Esophagus squamous epithelium (tissue), 5 donors: ENCODE measurements around the gene TAS1R1. TPM values are rescaled to one million over a fixed set of nuclear protein-coding genes. Genes with fewer than 3 reads are reported as not detected.
A peak's percentile ranks its signal among the peaks of the same experiment; 100 is the strongest.

Experiments used
- DNase-seq: peaks from one replicate; lab custom pipeline; 2025; lab: John Stamatoyannopoulos, UW
- H3K27ac ChIP-seq, 4 donors: fragments of 200-600 bp; sonication (generic); one replicate each; pipeline ENCODE4 v1.5.1; 2016 to 2019; ENCODE audit warnings: mild to moderate bottlenecking in 1 of 4
- H3K27me3 ChIP-seq, 4 donors: fragments of 200-600 bp; sonication (generic); 1 replicate in 3 of 4; 2 replicates in 1 of 4; pipeline versions ENCODE4 v1.5.1 to v1.6.0; 2017 to 2021; ENCODE audit warnings: antibody characterized with exemption in 1 of 4
- H3K36me3 ChIP-seq, 3 donors: fragments of 200-600 bp; sonication (generic); one replicate each; pipeline ENCODE4 v1.5.1; 2016 to 2019
- H3K4me1 ChIP-seq, 3 donors: fragments of 200-600 bp; sonication (generic); one replicate each; pipeline ENCODE4 v1.5.1; 2017 to 2019
- H3K4me3 ChIP-seq, 4 donors: fragments of 200-600 bp; sonication (generic); 1 replicate in 3 of 4; 2 replicates in 1 of 4; pipeline ENCODE4 v1.5.1; 2016 to 2019; ENCODE audit warnings: mild to moderate bottlenecking in 2 of 4, moderate library complexity in 1 of 4
- H3K9me3 ChIP-seq, 3 donors: fragments of 200-600 bp; sonication (generic); one replicate each; pipeline ENCODE4 v1.5.1; 2016 to 2019
- CTCF ChIP-seq, 6 experiments: fragments of 450-650 bp in 4 of 6; fragments of 200-600 bp in 2 of 6; sonication (generic) in 2 of 6; IDR thresholded peaks; one replicate each; pipeline ENCODE4 v1.5.1; 2016 to 2019; ENCODE audit warnings: antibody characterized with exemption in 6 of 6, mild to moderate bottlenecking in 4 of 6, moderate library complexity in 4 of 6
- POLR2A ChIP-seq, 4 donors: fragments of 450-650 bp; IDR thresholded peaks; one replicate each; pipeline ENCODE4 v1.6.1; 2017; ENCODE audit warnings: antibody characterized with exemption in 4 of 4, mild to moderate bottlenecking in 4 of 4, moderate library complexity in 3 of 4
- WGBS, 2 donors: methylation state at CpG; one replicate each; pipeline ENCODE4 v1.1.5; 2018; 5-methylcytosine and 5-hydroxymethylcytosine counted together
- intact Hi-C: fragments of 100-400 bp; cut with DNase I; formaldehyde crosslinking; loops from one replicate; pipeline ENCODE4 v1.15.0; 2022
- total RNA-seq, 4 donors: library from RNA; depleted of rRNA; stranded (reverse); fragments of >200 nt; gene quantifications; one replicate each; pipeline ENCODE4 v1.1.0, GENCODE V29; 2016
- donor health status: DM: yes; HTN: yes; CAD: no.

Gene TAS1R1
- total RNA-seq, 4 donors from 2014 or later: not detected

GRCh38 chr1:6603915-6604558 is 48.9 kb downstream of the TAS1R1 start:
- Histone ChIP-seq H3K4me3 (peak overlapping the region; percentile 73 to 99 (median 92)), H3K27ac (peak overlapping the region; percentile 96 to 100 (median 98)), H3K36me3 (peaks cover 0 to 1% (median 0%) of the 10 kb centered on the region in 3 donors), H3K9me3 (no peaks in the 10 kb centered on the region), H3K27me3 (no peaks in the 10 kb centered on the region), H3K4me1 (peaks cover 20 to 46% (median 28%) of the 10 kb centered on the region in 3 donors)
- TF ChIP-seq POLR2A (IDR thresholded peaks at IDR 0.05): peak in 1 of 4 donors; percentile 14
- peak in 3 of 6 experiments; percentile 29 to 39 (median 34) for TF ChIP-seq CTCF (IDR thresholded peaks at IDR 0.05)
- 17 to 29% methylated on average over 16 to 17 of the region's 19 CpGs for WGBS, 2 donors
- no peak for DNase-seq
- intact Hi-C loops: no loop called here

- H3K36me3 ChIP-seq: peaks cover 0 to 8% (median 0%) of the 10 kb centered on the region in 3 donors
- WGBS, 2 donors: 0% methylated on average over 12 to 19 of the region's 67 CpGs
- intact Hi-C loops: no loop called here
- H3K27me3 ChIP-seq: no peaks in the 10 kb centered on the region
- DNase-seq: no peak
- H3K4me3 ChIP-seq: peak overlapping the region; percentile 76 to 97 (median 85)
- peak overlapping the region; percentile 97 to 99 (median 98) for H3K27ac ChIP-seq
- TF ChIP-seq CTCF (IDR thresholded peaks at IDR 0.05) (no peak), POLR2A (IDR thresholded peaks at IDR 0.05) (peak in 2 of 4 donors; percentile 71 to 75)
- peaks cover 19 to 66% (median 29%) of the 10 kb centered on the region in 3 donors for H3K4me1 ChIP-seq
- H3K9me3 ChIP-seq: no peaks in the 10 kb centered on the region
These were observed 57.7 kb downstream of the TAS1R1 start for GRCh38 chr1:6612641-6613360.

GRCh38 chr1:6613361-6614018 is 58.4 kb downstream of the TAS1R1 start, which contains the start of gene PHF13:
Gene PHF13, plus strand, starts transcription at chr1:6613731. Its CDS starts 336 bp downstream, at chr1:6614067.
- intact Hi-C loops: no loop called here
- H3K4me3 ChIP-seq: peak within 1 kb of the TSS; percentile 76 to 97 (median 85)
- TF ChIP-seq CTCF (IDR thresholded peaks at IDR 0.05) (no peak), POLR2A (IDR thresholded peaks at IDR 0.05) (peak in 2 of 4 donors; percentile 44 to 74)
- DNase-seq: peak; percentile 99
- no peaks in the 10 kb centered on the region for H3K27me3 ChIP-seq
- WGBS, 2 donors: 0% methylated on average over 3 of the region's 84 CpGs; no CpG with 5 or more reads in 1 of the 2 donors
- peak within 1 kb of the TSS; percentile 97 to 99 (median 98) for H3K27ac ChIP-seq
- H3K4me1 ChIP-seq: peaks cover 19 to 66% (median 29%) of the 10 kb centered on the region in 3 donors
- H3K9me3 ChIP-seq: no peaks in the 10 kb centered on the region
- H3K36me3 ChIP-seq: peaks cover 0 to 15% (median 0%) of the 10 kb centered on the region in 3 donors

- TF ChIP-seq CTCF (IDR thresholded peaks at IDR 0.05): no peak
- no peak for TF ChIP-seq POLR2A (IDR thresholded peaks at IDR 0.05)
- Histone ChIP-seq H3K36me3 (peaks cover 0 to 23% (median 3%) of the 10 kb centered on the region in 3 donors), H3K4me1 (peaks cover 19 to 58% (median 27%) of the 10 kb centered on the region in 3 donors), H3K4me3 (peak overlapping the region; percentile 76 to 97 (median 85)), H3K9me3 (no peaks in the 10 kb centered on the region), H3K27me3 (no peaks in the 10 kb centered on the region), H3K27ac (peak overlapping the region; percentile 91 to 99 (median 98))
- WGBS, 2 donors: 0 to 1% methylated on average over 3 to 17 of the region's 117 CpGs
- DNase-seq: no peak
- intact Hi-C loops: no loop called here
These were observed 59.2 kb downstream of the TAS1R1 start for GRCh38 chr1:6614019-6614928.
